Measurements from ENCODE around the gene TNK2. TPM values are rescaled to one million over a fixed set of nuclear protein-coding genes. Genes with fewer than 3 reads are reported as not detected.

The TNK2 gene
- total RNA-seq = 8.6 and 9.6 TPM in 2 replicates

DNA sequence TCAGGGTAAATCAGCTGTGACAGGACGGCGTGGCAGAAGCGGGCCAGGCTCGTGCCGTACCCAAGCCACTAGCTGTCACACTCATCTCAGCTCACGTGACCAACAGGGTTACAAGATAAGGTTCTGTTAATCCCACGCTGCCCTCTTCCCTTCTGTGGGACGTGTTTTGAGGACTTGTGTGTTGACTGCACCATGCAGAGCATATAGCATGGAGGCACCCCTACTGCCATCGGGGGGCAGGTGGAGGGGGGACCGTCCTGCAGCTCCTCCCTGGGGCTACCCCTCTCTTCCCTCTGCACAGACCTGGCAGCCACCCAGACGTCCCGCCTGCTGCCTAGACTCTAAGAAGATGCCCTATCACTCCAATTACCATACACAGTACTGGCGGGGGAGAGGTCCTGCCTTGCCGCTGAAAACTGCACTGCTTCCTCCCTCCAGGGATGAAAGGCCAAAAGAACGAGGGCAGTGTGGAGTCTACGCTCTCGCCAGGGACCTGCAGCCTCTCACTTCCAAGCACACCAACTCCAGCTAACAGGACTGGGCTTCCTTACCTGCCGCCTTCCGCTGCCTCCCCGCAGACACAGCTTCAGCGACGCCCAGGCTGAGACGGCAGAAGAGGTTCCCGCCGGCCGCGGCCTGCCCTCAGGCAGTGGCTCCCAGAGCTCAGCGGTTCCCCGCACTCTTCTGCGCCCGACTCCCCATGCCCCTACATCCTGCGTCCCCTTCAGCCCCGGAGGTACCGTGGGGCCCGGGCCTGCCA is at the start of gene TNK2:
Gene TNK2, minus strand, starts transcription at position 618 of the 760 bp plus-strand sequence. CDS start 19,963 bp downstream, outside the sequence.

Other genes with a start within 250 kb of the TNK2 start
- 0.26 and 0.50 TPM in 2 replicates for gene MUC20, start 187.6 kb downstream of the TNK2 start, total RNA-seq
- gene MUC4, start 96.6 kb downstream of the TNK2 start, total RNA-seq = not detected in 2 replicates
- 85.3 and 162 TPM in 2 replicates for gene TFRC, start 173.5 kb upstream of the TNK2 start, total RNA-seq